ENCODE measurements around the gene SGTA.

SGTA gene

GRCh38 chr19:2804156-2805004, 21.3 kb upstream of the SGTA start:
- peak; percentile 17 for DNase-seq (ENCODE audit: insufficient read length, low spot score)
- no peak for FAIRE-seq
- TF ChIP-seq TAF1 (IDR thresholded peaks at IDR 0.05; ENCODE audit: low read depth, low read length) (no peak), SPI1 (IDR thresholded peaks at IDR 0.05; ENCODE audit: low read depth, low read length) (no peak), PAX5 (IDR thresholded peaks at IDR 0.05; ENCODE audit: insufficient read depth, low read length, severe bottlenecking) (no peak), POU2F2 (IDR thresholded peaks at IDR 0.05; ENCODE audit: low read depth, low read length) (no peak), POLR2A (IDR thresholded peaks at IDR 0.05; ENCODE audit: low read depth, low read length) (no peak), POLR2AphosphoS5 (IDR thresholded peaks at IDR 0.05; ENCODE audit: low read depth, low read length) (no peak)

DNA sequence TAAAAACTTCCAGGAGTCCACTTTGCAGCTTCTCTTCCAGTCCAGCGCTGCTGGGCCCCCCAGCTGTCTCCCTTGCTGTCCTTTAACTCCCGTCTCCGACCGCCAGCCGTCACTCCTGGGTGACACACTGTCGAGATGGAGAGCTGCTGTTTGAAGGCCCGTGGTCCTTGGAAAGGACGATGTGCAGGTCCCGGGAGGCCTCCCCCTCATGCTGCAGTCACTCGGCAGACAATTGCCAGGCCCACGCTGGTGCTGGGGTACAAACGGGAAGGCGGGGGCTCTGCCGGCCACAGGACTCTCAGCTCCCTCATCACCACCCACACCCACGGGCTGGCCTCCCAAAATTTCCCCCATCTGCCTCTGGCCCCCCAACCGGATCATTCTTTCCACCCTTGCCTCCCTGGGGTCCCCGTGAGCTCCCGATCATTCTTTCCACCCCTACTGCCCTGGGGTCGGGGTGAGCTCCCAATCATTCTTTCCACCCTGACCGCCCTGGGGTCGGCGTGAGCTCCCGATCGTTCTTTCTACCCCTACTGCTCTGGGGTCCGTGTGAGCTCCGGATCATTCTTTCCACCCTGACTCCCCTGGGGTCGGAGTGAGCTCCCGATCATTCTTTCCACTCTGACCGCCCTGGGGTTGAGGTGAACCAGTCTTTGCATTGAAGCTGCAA, 20.5 kb upstream of the SGTA start:
- peak; percentile 13 for DNase-seq (ENCODE audit: insufficient read length, low spot score)
- TF ChIP-seq POLR2AphosphoS5 (IDR thresholded peaks at IDR 0.05; ENCODE audit: low read depth, low read length): no peak
- TF ChIP-seq SPI1 (IDR thresholded peaks at IDR 0.05; ENCODE audit: low read depth, low read length): no peak
- no peak for TF ChIP-seq POU2F2 (IDR thresholded peaks at IDR 0.05; ENCODE audit: low read depth, low read length)
- TF ChIP-seq TAF1 (IDR thresholded peaks at IDR 0.05; ENCODE audit: low read depth, low read length): no peak
- no peak for TF ChIP-seq POLR2A (IDR thresholded peaks at IDR 0.05; ENCODE audit: low read depth, low read length)
- TF ChIP-seq PAX5 (IDR thresholded peaks at IDR 0.05; ENCODE audit: insufficient read depth, low read length, severe bottlenecking): no peak
- FAIRE-seq: no peak

- TF ChIP-seq SPI1 (IDR thresholded peaks at IDR 0.05; ENCODE audit: low read depth, low read length) (no peak), POLR2A (IDR thresholded peaks at IDR 0.05; ENCODE audit: low read depth, low read length) (no peak), PAX5 (IDR thresholded peaks at IDR 0.05; ENCODE audit: insufficient read depth, low read length, severe bottlenecking) (no peak), POLR2AphosphoS5 (IDR thresholded peaks at IDR 0.05; ENCODE audit: low read depth, low read length) (no peak), POU2F2 (IDR thresholded peaks at IDR 0.05; ENCODE audit: low read depth, low read length) (no peak), TAF1 (IDR thresholded peaks at IDR 0.05; ENCODE audit: low read depth, low read length) (no peak)
- DNase-seq (ENCODE audit: insufficient read length, low spot score): peak; percentile 13
- no peak for FAIRE-seq
Observed at GRCh38 chr19:2802826-2803225, 19.8 kb upstream of the SGTA start.

GRCh38 chr19:2800506-2800905, 17.4 kb upstream of the SGTA start:
- peak; percentile 33 for DNase-seq (ENCODE audit: insufficient read length, low spot score)
- TF ChIP-seq PAX5 (IDR thresholded peaks at IDR 0.05; ENCODE audit: insufficient read depth, low read length, severe bottlenecking) (no peak), TAF1 (IDR thresholded peaks at IDR 0.05; ENCODE audit: low read depth, low read length) (no peak), POLR2AphosphoS5 (IDR thresholded peaks at IDR 0.05; ENCODE audit: low read depth, low read length) (no peak), POLR2A (IDR thresholded peaks at IDR 0.05; ENCODE audit: low read depth, low read length) (no peak), POU2F2 (IDR thresholded peaks at IDR 0.05; ENCODE audit: low read depth, low read length) (no peak), SPI1 (IDR thresholded peaks at IDR 0.05; ENCODE audit: low read depth, low read length) (no peak)
- no peak for FAIRE-seq

- DNase-seq (ENCODE audit: insufficient read length, low spot score) (no peak), FAIRE-seq (no peak)
- TF ChIP-seq TAF1 (IDR thresholded peaks at IDR 0.05; ENCODE audit: low read depth, low read length) (no peak), POU2F2 (IDR thresholded peaks at IDR 0.05; ENCODE audit: low read depth, low read length) (no peak), POLR2A (IDR thresholded peaks at IDR 0.05; ENCODE audit: low read depth, low read length) (no peak)
Observed at GRCh38 chr19:2799273-2800020, 16.4 kb upstream of the SGTA start.

- no peak for TF ChIP-seq SPI1 (IDR thresholded peaks at IDR 0.05; ENCODE audit: low read depth, low read length)
- no peak for TF ChIP-seq POLR2A (IDR thresholded peaks at IDR 0.05; ENCODE audit: low read depth, low read length)
- TF ChIP-seq TAF1 (IDR thresholded peaks at IDR 0.05; ENCODE audit: low read depth, low read length): no peak
- TF ChIP-seq POLR2AphosphoS5 (IDR thresholded peaks at IDR 0.05; ENCODE audit: low read depth, low read length): no peak
- no peak for TF ChIP-seq POU2F2 (IDR thresholded peaks at IDR 0.05; ENCODE audit: low read depth, low read length)
- TF ChIP-seq PAX5 (IDR thresholded peaks at IDR 0.05; ENCODE audit: insufficient read depth, low read length, severe bottlenecking): no peak
- DNase-seq (ENCODE audit: insufficient read length, low spot score) (no peak), FAIRE-seq (no peak)
Observed at GRCh38 chr19:2798733-2799132, 15.7 kb upstream of the SGTA start.

DNA sequence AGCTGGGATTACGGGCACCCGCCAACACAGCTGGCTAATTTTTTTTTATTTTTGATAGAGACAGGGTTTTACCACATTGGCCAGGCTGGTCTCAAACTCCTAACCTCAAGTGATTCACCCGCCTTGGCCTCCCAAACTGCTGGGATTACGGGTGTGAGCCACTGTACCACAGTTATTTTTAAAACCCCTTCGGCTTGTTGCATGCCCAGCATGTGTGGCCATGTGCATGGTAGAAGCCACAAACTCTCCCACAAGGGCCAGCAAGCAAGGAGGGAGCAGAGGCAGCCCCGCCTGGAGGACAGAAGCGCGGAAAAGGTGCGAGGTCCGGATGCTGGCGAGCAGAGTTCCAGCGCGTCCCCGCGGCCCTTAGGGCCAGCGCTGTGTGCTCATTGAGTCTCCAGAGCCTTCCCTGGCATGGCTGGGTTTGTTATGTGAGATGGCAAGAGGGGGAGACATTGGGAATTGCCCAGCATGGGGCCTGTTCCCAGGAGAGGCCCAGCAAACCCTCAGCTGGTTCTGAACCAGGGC, 15.1 kb upstream of the SGTA start:
- TF ChIP-seq SPI1 (IDR thresholded peaks at IDR 0.05; ENCODE audit: low read depth, low read length) (no peak), TAF1 (IDR thresholded peaks at IDR 0.05; ENCODE audit: low read depth, low read length) (no peak), POLR2A (IDR thresholded peaks at IDR 0.05; ENCODE audit: low read depth, low read length) (no peak)
- FAIRE-seq (no peak), DNase-seq (ENCODE audit: insufficient read length, low spot score) (no peak)

- no peak for TF ChIP-seq POLR2AphosphoS5 (IDR thresholded peaks at IDR 0.05; ENCODE audit: low read depth, low read length)
- no peak for TF ChIP-seq PAX5 (IDR thresholded peaks at IDR 0.05; ENCODE audit: insufficient read depth, low read length, severe bottlenecking)
- TF ChIP-seq SPI1 (IDR thresholded peaks at IDR 0.05; ENCODE audit: low read depth, low read length): no peak
- TF ChIP-seq TAF1 (IDR thresholded peaks at IDR 0.05; ENCODE audit: low read depth, low read length): no peak
- no peak for TF ChIP-seq POU2F2 (IDR thresholded peaks at IDR 0.05; ENCODE audit: low read depth, low read length)
- TF ChIP-seq POLR2A (IDR thresholded peaks at IDR 0.05; ENCODE audit: low read depth, low read length): no peak
- FAIRE-seq (no peak), DNase-seq (ENCODE audit: insufficient read length, low spot score) (no peak)
Observed at GRCh38 chr19:2797280-2797679, 14.2 kb upstream of the SGTA start.

All from GM12891 (cell line).